HepG2 (cell line): ENCODE measurements around the gene NEK11. TPM values are rescaled to one million over a fixed set of nuclear protein-coding genes. Genes with fewer than 3 reads are reported as not detected.

ENCODE experiments used
- CHCHD3 ChIP-seq: sonication (generic); formaldehyde crosslinking; IDR thresholded peaks from 2 replicates; pipeline ENCODE4 v1.8.0; 2022; ENCODE audit warnings: mild to moderate bottlenecking, missing genetic modification reagents, moderate library complexity
- ETV6 ChIP-seq: sonication (generic); formaldehyde crosslinking; conservative IDR thresholded peaks from 2 replicates; pipeline ENCODE4 v1.4.0; 2020; ENCODE audit warnings: missing genetic modification reagents
- MTF2 ChIP-seq: sonication (generic); formaldehyde crosslinking; IDR thresholded peaks from 2 replicates; pipeline ENCODE4 v1.5.0; 2020; ENCODE audit warnings: missing genetic modification reagents, borderline replicate concordance
- polyA plus RNA-seq, 8 experiments: library from polyadenylated mRNA; depleted of rRNA in 3 of 8; stranded (reverse) in 7 of 8; unstranded in 1 of 8; fragments of >200 nt; fragmentation: Illumina TruSeq in 4 of 8; extraction: Trizol in 4 of 8; gene quantifications; 2 replicates each; pipeline versions ENCODE4 v1.2.1 to v1.2.3, GENCODE V29; 2011 to 2016; ENCODE audit warnings: low read depth in 4 of 8, missing spikeins in 1 of 8, mixed read lengths in 1 of 8; ENCODE audit not compliant: insufficient read depth in 1 of 8
- total RNA-seq, 5 experiments: library from RNA; depleted of rRNA; stranded (reverse); fragments of >200 nt; fragmentation: Illumina TruSeq; extraction: Trizol; gene quantifications; 2 replicates each; pipeline ENCODE4 v1.2.3, GENCODE V29; 2016; ENCODE audit warnings: low read depth in 1 of 5
- TF ChIP-seq, protein P1 (sequence below): sonication (generic); formaldehyde crosslinking; IDR thresholded peaks from 2 replicates; pipeline ENCODE4 v1.4.0; 2020; ENCODE audit warnings: missing genetic modification reagents
- TF ChIP-seq, protein P2 (sequence below): sonication (generic); formaldehyde crosslinking; conservative IDR thresholded peaks from 2 replicates; pipeline ENCODE4 v1.8.0; 2022; ENCODE audit warnings: low read depth, missing genetic modification reagents
- TF ChIP-seq, protein P3 (sequence below): sonication (generic); formaldehyde crosslinking; IDR thresholded peaks from 2 replicates; pipeline ENCODE4; 2020; ENCODE audit warnings: missing genetic modification reagents, mild to moderate bottlenecking, borderline replicate concordance
- TF ChIP-seq, protein P4 (sequence below): sonication (generic); formaldehyde crosslinking; IDR thresholded peaks from 2 replicates; pipeline ENCODE4 v1.4.0; 2020; ENCODE audit warnings: mild to moderate bottlenecking, missing genetic modification reagents
- TF ChIP-seq, protein P5 (sequence below), 2 experiments: sonication (generic) in 1 of 2; formaldehyde crosslinking in 1 of 2; IDR thresholded peaks; 2 replicates each; pipeline versions ENCODE4 v1.4.0 to v1.6.1; 2018 to 2020; ENCODE audit warnings: missing genetic modification reagents in 2 of 2, borderline replicate concordance in 1 of 2, low read depth in 1 of 2, mild to moderate bottlenecking in 1 of 2, missing biosample characterization in 1 of 2

The NEK11 gene
- total and polyA plus RNA-seq, 2 of the 13 experiments (the other 11 are each of a cell fraction or from before 2014, with no cell fraction given), result 0.95 to 2.2 TPM

DNA sequence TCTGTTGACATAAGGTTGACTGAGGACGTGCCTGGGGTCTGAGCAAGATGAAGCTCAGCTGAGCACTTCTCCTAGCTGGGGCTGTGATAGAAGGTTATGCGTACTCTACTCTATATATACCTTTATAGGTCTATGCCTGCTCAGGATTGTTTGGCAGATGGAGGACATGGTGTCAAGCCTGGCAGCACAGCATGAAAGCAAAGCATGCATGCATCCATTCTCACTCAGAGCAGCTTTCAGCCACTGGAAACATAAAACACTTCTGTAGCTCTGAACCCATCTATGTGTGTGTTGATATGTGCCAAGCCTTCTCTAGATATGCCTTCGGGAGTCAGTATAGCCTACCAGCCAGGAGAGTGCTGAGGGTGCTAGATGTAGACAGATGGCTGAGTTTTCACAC lies 212.6 kb downstream of the NEK11 start (continued):
- TF ChIP-seq, protein P1, sequence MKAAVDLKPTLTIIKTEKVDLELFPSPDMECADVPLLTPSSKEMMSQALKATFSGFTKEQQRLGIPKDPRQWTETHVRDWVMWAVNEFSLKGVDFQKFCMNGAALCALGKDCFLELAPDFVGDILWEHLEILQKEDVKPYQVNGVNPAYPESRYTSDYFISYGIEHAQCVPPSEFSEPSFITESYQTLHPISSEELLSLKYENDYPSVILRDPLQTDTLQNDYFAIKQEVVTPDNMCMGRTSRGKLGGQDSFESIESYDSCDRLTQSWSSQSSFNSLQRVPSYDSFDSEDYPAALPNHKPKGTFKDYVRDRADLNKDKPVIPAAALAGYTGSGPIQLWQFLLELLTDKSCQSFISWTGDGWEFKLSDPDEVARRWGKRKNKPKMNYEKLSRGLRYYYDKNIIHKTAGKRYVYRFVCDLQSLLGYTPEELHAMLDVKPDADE (CRISPR knock-in tag), result no peak
- TF ChIP-seq, protein P2, sequence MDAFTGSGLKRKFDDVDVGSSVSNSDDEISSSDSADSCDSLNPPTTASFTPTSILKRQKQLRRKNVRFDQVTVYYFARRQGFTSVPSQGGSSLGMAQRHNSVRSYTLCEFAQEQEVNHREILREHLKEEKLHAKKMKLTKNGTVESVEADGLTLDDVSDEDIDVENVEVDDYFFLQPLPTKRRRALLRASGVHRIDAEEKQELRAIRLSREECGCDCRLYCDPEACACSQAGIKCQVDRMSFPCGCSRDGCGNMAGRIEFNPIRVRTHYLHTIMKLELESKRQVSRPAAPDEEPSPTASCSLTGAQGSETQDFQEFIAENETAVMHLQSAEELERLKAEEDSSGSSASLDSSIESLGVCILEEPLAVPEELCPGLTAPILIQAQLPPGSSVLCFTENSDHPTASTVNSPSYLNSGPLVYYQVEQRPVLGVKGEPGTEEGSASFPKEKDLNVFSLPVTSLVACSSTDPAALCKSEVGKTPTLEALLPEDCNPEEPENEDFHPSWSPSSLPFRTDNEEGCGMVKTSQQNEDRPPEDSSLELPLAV (CRISPR knock-in tag), result no peak
- TF ChIP-seq, protein P3, sequence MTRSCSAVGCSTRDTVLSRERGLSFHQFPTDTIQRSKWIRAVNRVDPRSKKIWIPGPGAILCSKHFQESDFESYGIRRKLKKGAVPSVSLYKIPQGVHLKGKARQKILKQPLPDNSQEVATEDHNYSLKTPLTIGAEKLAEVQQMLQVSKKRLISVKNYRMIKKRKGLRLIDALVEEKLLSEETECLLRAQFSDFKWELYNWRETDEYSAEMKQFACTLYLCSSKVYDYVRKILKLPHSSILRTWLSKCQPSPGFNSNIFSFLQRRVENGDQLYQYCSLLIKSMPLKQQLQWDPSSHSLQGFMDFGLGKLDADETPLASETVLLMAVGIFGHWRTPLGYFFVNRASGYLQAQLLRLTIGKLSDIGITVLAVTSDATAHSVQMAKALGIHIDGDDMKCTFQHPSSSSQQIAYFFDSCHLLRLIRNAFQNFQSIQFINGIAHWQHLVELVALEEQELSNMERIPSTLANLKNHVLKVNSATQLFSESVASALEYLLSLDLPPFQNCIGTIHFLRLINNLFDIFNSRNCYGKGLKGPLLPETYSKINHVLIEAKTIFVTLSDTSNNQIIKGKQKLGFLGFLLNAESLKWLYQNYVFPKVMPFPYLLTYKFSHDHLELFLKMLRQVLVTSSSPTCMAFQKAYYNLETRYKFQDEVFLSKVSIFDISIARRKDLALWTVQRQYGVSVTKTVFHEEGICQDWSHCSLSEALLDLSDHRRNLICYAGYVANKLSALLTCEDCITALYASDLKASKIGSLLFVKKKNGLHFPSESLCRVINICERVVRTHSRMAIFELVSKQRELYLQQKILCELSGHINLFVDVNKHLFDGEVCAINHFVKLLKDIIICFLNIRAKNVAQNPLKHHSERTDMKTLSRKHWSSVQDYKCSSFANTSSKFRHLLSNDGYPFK (CRISPR knock-in tag), result no peak
- TF ChIP-seq ETV6, result no peak
- TF ChIP-seq, protein P4, sequence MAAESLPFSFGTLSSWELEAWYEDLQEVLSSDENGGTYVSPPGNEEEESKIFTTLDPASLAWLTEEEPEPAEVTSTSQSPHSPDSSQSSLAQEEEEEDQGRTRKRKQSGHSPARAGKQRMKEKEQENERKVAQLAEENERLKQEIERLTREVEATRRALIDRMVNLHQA (CRISPR knock-in tag), result no peak
- TF ChIP-seq CHCHD3 (CRISPR knock-in tag), result no peak
- TF ChIP-seq, protein P5, sequence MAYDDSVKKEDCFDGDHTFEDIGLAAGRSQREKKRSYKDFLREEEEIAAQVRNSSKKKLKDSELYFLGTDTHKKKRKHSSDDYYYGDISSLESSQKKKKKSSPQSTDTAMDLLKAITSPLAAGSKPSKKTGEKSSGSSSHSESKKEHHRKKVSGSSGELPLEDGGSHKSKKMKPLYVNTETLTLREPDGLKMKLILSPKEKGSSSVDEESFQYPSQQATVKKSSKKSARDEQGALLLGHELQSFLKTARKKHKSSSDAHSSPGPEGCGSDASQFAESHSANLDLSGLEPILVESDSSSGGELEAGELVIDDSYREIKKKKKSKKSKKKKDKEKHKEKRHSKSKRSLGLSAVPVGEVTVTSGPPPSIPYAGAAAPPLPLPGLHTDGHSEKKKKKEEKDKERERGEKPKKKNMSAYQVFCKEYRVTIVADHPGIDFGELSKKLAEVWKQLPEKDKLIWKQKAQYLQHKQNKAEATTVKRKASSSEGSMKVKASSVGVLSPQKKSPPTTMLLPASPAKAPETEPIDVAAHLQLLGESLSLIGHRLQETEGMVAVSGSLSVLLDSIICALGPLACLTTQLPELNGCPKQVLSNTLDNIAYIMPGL (CRISPR knock-in tag; IDR thresholded peaks at IDR 0.05; ENCODE audit: borderline replicate concordance in 1 of 2, low read depth in 1 of 2), result no peak
- no peak for TF ChIP-seq MTF2
